Measurements from ENCODE around the gene COMMD3. TPM values are rescaled to one million over a fixed set of nuclear protein-coding genes. Genes with fewer than 3 reads are reported as not detected.
A peak's percentile ranks its signal among the peaks of the same experiment; 100 is the strongest.

COMMD3 gene
- total and polyA plus RNA-seq, 9 of the 15 experiments (the other 6 are each of a cell fraction or from before 2014, with no cell fraction given), result 50.7 to 217 (median 80.1) TPM

DNA sequence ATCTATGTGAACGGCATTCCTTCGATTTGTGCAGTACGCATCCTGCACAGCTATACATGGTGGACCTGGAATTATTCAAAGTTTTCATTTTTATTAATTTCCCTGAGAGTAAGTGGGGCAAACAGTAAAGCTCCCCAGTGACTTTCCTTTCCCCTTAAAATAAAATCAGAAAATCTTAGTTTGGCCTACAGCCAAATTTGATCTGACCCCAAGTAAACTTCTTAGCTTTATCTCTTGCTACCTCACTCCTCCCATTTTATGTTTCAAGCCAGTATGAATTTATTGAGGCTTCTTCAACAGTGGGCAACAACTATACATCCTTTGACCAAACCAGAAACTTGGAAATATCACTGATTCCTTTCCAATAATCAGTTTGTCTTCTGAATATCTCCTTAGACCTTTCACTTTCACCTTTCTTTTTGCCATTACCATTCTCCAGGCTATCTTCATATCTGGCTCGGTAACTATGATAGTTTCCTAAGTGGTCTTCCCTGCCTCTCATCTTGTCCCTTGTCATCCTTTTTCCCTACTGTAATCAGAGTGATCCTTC lies 40.2 kb downstream of the COMMD3 start:
- H3K9me3 ChIP-seq (replicated peaks; ENCODE audit: control insufficient read depth, insufficient read depth, low read depth, low read length), result no peaks in the 10 kb centered on the region
- no peak overlapping the region for H3K4me3 ChIP-seq
- H3K4me1 ChIP-seq (replicated peaks in 1 of 2; ENCODE audit: control insufficient read depth in 2 of 2, insufficient read depth in 2 of 2, low read length in 2 of 2), result peaks cover 0 to 9% of the 10 kb centered on the region in 2 experiments; a peak in 2 of 5 replicates
- intact Hi-C loops (cut with micrococcal nuclease), result no loop called here
- no TSS peak for BruUV-seq (replicated peaks)
- FAIRE-seq (no peak), ATAC-seq (peak; percentile 51), DNase-seq (ENCODE audit: extremely low read depth in 1 of 4, low spot score in 3 of 4) (no peak)
- no peak overlapping the region; the same call in 2 of the 3 replicates for H3K27ac ChIP-seq (ENCODE audit: extremely low read depth, low read depth, low read length)
- no peaks in the 10 kb centered on the region for H3K27me3 ChIP-seq (ENCODE audit: control insufficient read depth in 2 of 2, insufficient read depth in 2 of 2, low read length in 2 of 2)
- no peaks in the 10 kb centered on the region for H4K20me1 ChIP-seq (replicated peaks; ENCODE audit: control insufficient read depth, insufficient read depth, low read length)
- peak overlapping the region; percentile 71 for H2AFZ ChIP-seq (ENCODE audit: low read depth, low read length)
- no peaks in the 10 kb centered on the region for H3K79me2 ChIP-seq (ENCODE audit: control insufficient read depth, insufficient read depth, low read length)
- no peaks in the 10 kb centered on the region for H3K36me3 ChIP-seq (ENCODE audit: control insufficient read depth, insufficient read depth, low read length)
- H3K4me2 ChIP-seq (ENCODE audit: insufficient read depth, low read length), result no peak overlapping the region; the same call in 1 of the 2 replicates
- in situ Hi-C loops (cut with MboI), result no loop called here
- ChIA-PET POLR2A (interaction anchor here (0.8 to 1.8 kb wide), 5 partner anchors 13 to 34 kb away, joined by 3 to 6 read pairs (median 3); no protein-coding TSS in a partner anchor), CTCF (ENCODE audit: low intra/inter-chr PET ratio) (no interaction called here)
- no peak overlapping the region for H3K9ac ChIP-seq (ENCODE audit: insufficient read depth in 1 of 2, low read depth in 2 of 2, low read length in 2 of 2)
- WGBS (ENCODE audit: insufficient coverage, low coverage, missing lambda C conversion rate), result 75% methylated on average over 4 of the region's 4 CpGs
- no peaks in the 10 kb centered on the region for H3K9me1 ChIP-seq (ENCODE audit: control insufficient read depth, insufficient read depth, low read length)
- TF ChIP-seq ZC3H8 (IDR thresholded peaks at IDR 0.05) (no peak), CBX8 (IDR thresholded peaks at IDR 0.05; ENCODE audit: borderline replicate concordance, extremely low read depth, low read depth, low read length, poor library complexity, severe bottlenecking) (no peak), SMAD4 (CRISPR knock-in tag; conservative IDR thresholded peaks at IDR 0.05) (no peak), ZC3H11A (IDR thresholded peaks at IDR 0.05; ENCODE audit: low read depth, low read length) (no peak), RFX7 (CRISPR knock-in tag; IDR thresholded peaks at IDR 0.05) (no peak), AFF4 (CRISPR knock-in tag; IDR thresholded peaks at IDR 0.05) (no peak), ADNP (tag; IDR thresholded peaks at IDR 0.05) (no peak), E2F5 (CRISPR knock-in tag; IDR thresholded peaks at IDR 0.05) (no peak), SETDB1 (IDR thresholded peaks at IDR 0.05; ENCODE audit: low read length) (no peak), BACH1 (tag; IDR thresholded peaks at IDR 0.05) (no peak), ZNF431 (CRISPR knock-in tag; IDR thresholded peaks at IDR 0.05) (no peak), BRCA1 (IDR thresholded peaks at IDR 0.05) (no peak), BRCA1 (CRISPR knock-in tag; IDR thresholded peaks at IDR 0.05) (no peak), GATA2 (CRISPR knock-in tag; IDR thresholded peaks at IDR 0.05) (0 out of 2 replicates have a peak, but pooled peaks have one; percentile 6), ARHGAP35 (IDR thresholded peaks at IDR 0.05; ENCODE audit: partially characterized antibody) (no peak), CC2D1A (IDR thresholded peaks at IDR 0.05) (no peak), MXD1 (CRISPR knock-in tag; IDR thresholded peaks at IDR 0.05; ENCODE audit: borderline replicate concordance, poor library complexity, severe bottlenecking) (no peak), LCOR (CRISPR knock-in tag; IDR thresholded peaks at IDR 0.05) (no peak), LEF1 (IDR thresholded peaks at IDR 0.05) (0 out of 2 replicates have a peak, but pooled peaks have one; percentile 28)

Data from K562 (cell line).